Prostate gland (tissue), 2 donors: ENCODE measurements around the gene E2F3. TPM values are rescaled to one million over a fixed set of nuclear protein-coding genes. Genes with fewer than 3 reads are reported as not detected.

ENCODE experiments used
- DNase-seq: peaks from one replicate; pipeline ENCODE4 v3.0.0-alpha.2; 2019; ENCODE audit warnings: low spot score
- H3K27ac ChIP-seq, 2 donors: fragments of 200-600 bp; sonication (generic); 2 replicates each; pipeline ENCODE4 v1.5.1; 2017 to 2019
- H3K27me3 ChIP-seq: fragments of 200-600 bp; sonication (generic); replicated peaks from 2 replicates; pipeline ENCODE4 v1.5.1; 2019; ENCODE audit not compliant: insufficient read depth
- H3K36me3 ChIP-seq, 2 donors: fragments of 200-600 bp; sonication (generic); 1 replicate in 1 of 2; 2 replicates in 1 of 2; pipeline versions ENCODE4 v1.5.1 to v1.8.1; 2017 to 2019
- H3K4me1 ChIP-seq: fragments of 200-600 bp; sonication (generic); replicated peaks from 2 replicates; pipeline ENCODE4 v1.5.1; 2019
- H3K4me3 ChIP-seq, 2 donors: fragments of 200-600 bp; sonication (generic); 2 replicates each; pipeline ENCODE4 v1.5.1; 2017 to 2019
- H3K9me3 ChIP-seq: fragments of 200-600 bp; sonication (generic); 2 replicates; pipeline ENCODE4 v1.5.1; 2017
- CTCF ChIP-seq, 4 experiments: fragments of 200-600 bp in 2 of 4; fragments of 450-650 bp in 2 of 4; sonication (generic) in 2 of 4; IDR thresholded peaks; 1 replicate in 3 of 4; 2 replicates in 1 of 4; pipeline ENCODE4 v1.5.1; 2016 to 2019; ENCODE audit warnings: antibody characterized with exemption in 4 of 4, mild to moderate bottlenecking in 2 of 4, moderate library complexity in 2 of 4
- POLR2A ChIP-seq: fragments of 450-650 bp; IDR thresholded peaks from one replicate; pipeline ENCODE4 v1.6.1; 2016; ENCODE audit warnings: antibody characterized with exemption, mild to moderate bottlenecking
- POLR2AphosphoS5 ChIP-seq: sonication (generic); formaldehyde crosslinking; IDR thresholded peaks from one replicate; pipeline ENCODE4 v1.6.1; 2017; ENCODE audit warnings: antibody characterized with exemption
- WGBS: methylation state at CpG from one replicate; pipeline ENCODE4 v1.1.5; 2018; 5-methylcytosine and 5-hydroxymethylcytosine counted together
- intact Hi-C: fragments of 100-400 bp; cut with DNase I; formaldehyde crosslinking; loops from one replicate; pipeline ENCODE4 v1.14.2; 2022
- total RNA-seq, 2 donors: library from RNA; depleted of rRNA; stranded (reverse); fragments of >200 nt; gene quantifications; one replicate each; pipeline ENCODE4 v1.1.0, GENCODE V29; 2016

Gene E2F3
- total RNA-seq, 2 donors from 2014 or later, result 3.7 to 5.5 TPM

DNA sequence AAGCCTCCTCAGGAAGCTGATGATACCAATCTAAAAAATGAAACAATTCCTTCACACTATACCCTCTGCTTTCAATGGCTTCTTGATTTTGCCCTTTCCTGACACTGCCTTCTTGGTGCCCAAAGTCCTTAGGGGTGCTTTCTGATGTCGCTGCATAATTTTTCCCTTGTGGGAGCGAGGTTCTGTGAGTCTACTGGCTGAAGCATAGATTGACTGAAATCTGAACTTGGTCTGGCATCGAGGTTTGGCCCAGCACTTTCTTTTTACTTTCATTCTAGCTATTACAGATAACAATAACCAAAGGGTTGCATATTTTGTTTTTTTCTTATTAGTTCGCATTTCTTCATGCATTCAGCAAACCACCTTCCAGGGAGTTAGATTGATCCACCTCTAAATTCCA is 65.8 kb downstream of the E2F3 start:
- no peak for DNase-seq
- WGBS, result 87% methylated on average over 4 of the region's 4 CpGs
- Histone ChIP-seq H3K9me3 (no peaks in the 10 kb centered on the region), H3K27me3 (no peaks in the 10 kb centered on the region), H3K27ac (no peak overlapping the region), H3K4me1 (no peaks in the 10 kb centered on the region), H3K36me3 (no peaks in the 10 kb centered on the region), H3K4me3 (no peak overlapping the region)
- TF ChIP-seq POLR2A (no peak), POLR2AphosphoS5 (no peak), CTCF (IDR thresholded peaks at IDR 0.05) (no peak)
- intact Hi-C loops, result no loop called here

GRCh38 chr6:20468209-20468608 is 66.5 kb downstream of the E2F3 start:
- Histone ChIP-seq H3K27me3 (no peaks in the 10 kb centered on the region), H3K9me3 (no peaks in the 10 kb centered on the region), H3K4me3 (no peak overlapping the region), H3K27ac (no peak overlapping the region), H3K36me3 (no peaks in the 10 kb centered on the region), H3K4me1 (no peaks in the 10 kb centered on the region)
- TF ChIP-seq POLR2AphosphoS5 (no peak), POLR2A (no peak), CTCF (IDR thresholded peaks at IDR 0.05) (no peak)
- intact Hi-C loops, result no loop called here
- no peak for DNase-seq
- WGBS, result 98% methylated on average over 7 of the region's 7 CpGs

DNA sequence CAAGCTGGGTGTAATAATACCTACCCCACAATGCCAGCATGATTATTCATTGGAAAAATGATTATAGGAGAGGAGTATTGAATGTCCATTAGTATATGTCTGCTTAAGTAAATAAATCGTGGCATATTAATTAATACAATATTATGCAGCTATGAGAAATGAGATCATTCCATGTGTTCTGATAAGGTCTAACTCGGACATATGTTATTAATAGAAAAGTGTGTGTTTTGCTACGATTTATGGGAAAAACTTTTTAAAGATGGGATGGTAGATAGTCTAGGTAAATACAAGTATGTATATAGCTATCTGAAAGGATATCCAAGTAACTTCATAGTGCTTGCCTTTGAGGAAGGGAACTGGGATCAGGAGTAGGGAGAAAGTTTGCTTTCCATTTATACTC is 71.1 kb downstream of the E2F3 start:
- no peaks in the 10 kb centered on the region for H3K9me3 ChIP-seq
- WGBS, result 66% methylated on average over 3 of the region's 3 CpGs
- intact Hi-C loops, result no loop called here
- no peaks in the 10 kb centered on the region for H3K4me1 ChIP-seq
- no peak overlapping the region for H3K27ac ChIP-seq
- no peak for DNase-seq
- no peaks in the 10 kb centered on the region for H3K36me3 ChIP-seq
- no peak for TF ChIP-seq POLR2AphosphoS5
- TF ChIP-seq POLR2A, result no peak
- no peak for TF ChIP-seq CTCF (IDR thresholded peaks at IDR 0.05)
- no peak overlapping the region for H3K4me3 ChIP-seq
- no peaks in the 10 kb centered on the region for H3K27me3 ChIP-seq

DNA sequence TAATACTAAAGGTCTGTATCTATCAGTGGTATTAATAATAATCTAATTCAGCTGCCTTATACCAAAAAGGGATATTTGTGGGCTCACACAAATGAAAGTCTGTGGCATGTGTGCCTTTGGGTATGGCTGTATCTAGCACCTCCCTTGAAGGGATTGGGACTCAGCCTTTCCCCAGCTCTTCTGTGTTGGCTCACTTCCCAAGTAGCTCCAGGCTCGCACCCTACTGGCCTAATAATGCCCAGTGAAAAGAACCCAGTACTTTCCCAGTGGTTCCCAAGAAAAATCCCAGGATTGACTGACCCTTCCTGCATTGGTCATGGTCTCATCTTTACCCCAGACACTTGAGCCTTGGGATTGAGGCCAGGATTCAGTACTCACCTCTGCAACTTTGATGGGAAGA is 71.8 kb downstream of the E2F3 start:
- no peaks in the 10 kb centered on the region for H3K9me3 ChIP-seq
- H3K4me3 ChIP-seq, result no peak overlapping the region
- no peak overlapping the region for H3K27ac ChIP-seq
- H3K4me1 ChIP-seq, result no peaks in the 10 kb centered on the region
- DNase-seq, result no peak
- no peaks in the 10 kb centered on the region for H3K27me3 ChIP-seq
- intact Hi-C loops, result no loop called here
- H3K36me3 ChIP-seq, result no peaks in the 10 kb centered on the region
- 95% methylated on average over 1 of the region's 1 CpG for WGBS
- TF ChIP-seq POLR2A, result no peak
- TF ChIP-seq CTCF (IDR thresholded peaks at IDR 0.05), result no peak
- no peak for TF ChIP-seq POLR2AphosphoS5

DNA sequence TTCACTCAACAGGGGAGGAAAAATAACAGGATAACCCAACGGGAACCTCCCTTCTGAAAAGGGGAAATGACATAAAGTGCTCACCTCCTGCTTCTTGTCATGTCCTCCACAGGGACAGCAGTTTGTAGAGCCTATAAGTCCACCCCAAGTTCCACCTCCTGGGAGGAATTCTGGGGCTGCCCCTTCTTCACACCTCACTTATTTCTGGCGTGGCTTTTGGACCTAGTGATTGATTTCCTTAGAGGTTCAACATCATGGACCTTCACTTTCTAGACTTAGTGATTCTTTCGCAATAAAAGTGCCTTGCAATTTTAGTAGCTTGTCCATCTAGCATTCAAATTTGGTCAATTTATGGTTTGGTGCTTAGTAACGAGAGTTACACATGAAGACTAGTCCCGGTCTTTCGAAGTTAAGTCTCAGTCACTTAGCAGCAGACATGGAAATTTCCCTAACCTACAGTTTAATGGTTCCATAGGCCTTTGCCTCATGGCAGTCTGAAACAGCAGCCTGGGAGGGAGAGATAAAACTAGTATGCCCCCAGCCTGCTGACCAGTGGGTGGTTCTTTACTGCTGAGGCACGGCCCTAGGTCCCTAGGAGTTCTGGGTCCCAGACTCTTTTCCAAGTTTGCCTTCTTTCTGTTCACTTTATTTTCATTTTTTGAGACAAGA is 73.3 kb downstream of the E2F3 start:
- Histone ChIP-seq H3K27me3 (no peaks in the 10 kb centered on the region), H3K9me3 (no peaks in the 10 kb centered on the region), H3K4me1 (no peaks in the 10 kb centered on the region), H3K4me3 (no peak overlapping the region), H3K27ac (no peak overlapping the region), H3K36me3 (no peaks in the 10 kb centered on the region)
- DNase-seq, result no peak
- TF ChIP-seq POLR2AphosphoS5 (no peak), CTCF (IDR thresholded peaks at IDR 0.05) (no peak), POLR2A (no peak)
- intact Hi-C loops, result no loop called here
- WGBS, result 91% methylated on average over 7 of the region's 7 CpGs
